ENCODE data around the gene CNTRL.

- TF ChIP-seq EGR1 (IDR thresholded peaks at IDR 0.05) (no peak), FOXM1 (IDR thresholded peaks at IDR 0.05; ENCODE audit: borderline replicate concordance, low read depth) (no peak), ZBTB7A (IDR thresholded peaks at IDR 0.05; ENCODE audit: low read depth) (no peak), NFIC (IDR thresholded peaks at IDR 0.05) (no peak), YY1 (IDR thresholded peaks at IDR 0.05; ENCODE audit: low read depth) (no peak), REST (IDR thresholded peaks at IDR 0.05; ENCODE audit: low read depth) (no peak), TCF12 (IDR thresholded peaks at IDR 0.05; ENCODE audit: low read depth) (no peak), MAX (IDR thresholded peaks at IDR 0.05) (no peak), EP300 (IDR thresholded peaks at IDR 0.05; ENCODE audit: borderline replicate concordance) (no peak)
These were observed 15.2 kb upstream of the CNTRL start for GRCh38 chr9:121059513-121059912.

Data from Ishikawa (cell line).